HCT116 (cell line): Measurements from ENCODE around the gene MED10. TPM values are rescaled to one million over a fixed set of nuclear protein-coding genes. Genes with fewer than 3 reads are reported as not detected.

Experiments
- ATAC-seq: fragments of 200-7000 bp; cut with Tn5 transposase; 2 replicates; pipeline ENCODE4 v1.9.1; 2020; ENCODE audit warnings: mild to moderate bottlenecking, moderate library complexity
- BruUV-seq: library from RNA; stranded (reverse); fragments of 400-500 nt; replicated peaks from 2 replicates; lab custom pipeline; 2021; lab: Mats Ljungman, UMichigan
- CTCF ChIA-PET: fragments of 300-600 bp; sonication (Branson Sonifier 250); formaldehyde crosslinking; loops from one replicate; lab custom pipeline; 2021; ENCODE audit warnings: antibody characterized with exemption; lab: Charles Lee
- POLR2A ChIA-PET: fragments of 300-600, 350-600 bp; sonication (Branson Sonifier 250); formaldehyde crosslinking; loops from one replicate; lab custom pipeline; 2021; ENCODE audit warnings: antibody characterized with exemption; lab: Charles Lee
- RAD21 ChIA-PET, 2 experiments: fragments of 300-600 bp; sonication (Branson Sonifier 250); formaldehyde crosslinking; loops; one replicate each; lab custom pipeline; 2023; ENCODE audit warnings: low total read pairs in 2 of 2; ENCODE audit not compliant: uncharacterized antibody in 2 of 2, unreplicated experiment in 2 of 2, low non-redundant PET in 1 of 2; lab: Charles Lee
- DNase-seq: peaks from one replicate; pipeline ENCODE4 v3.0.0-alpha.2; 2010; ENCODE audit warnings: low read depth, low spot score
- H2AFZ ChIP-seq: fragments of 200-600 bp; shearing (Covaris generic), sonication (generic); 2 replicates; pipeline ENCODE4 v1.6.1; 2017; ENCODE audit warnings: low read depth, mixed run types, mixed read lengths, antibody characterized with exemption, low read length; ENCODE audit not compliant: poor library complexity, severe bottlenecking
- H3K27ac ChIP-seq: 2 replicates; pipeline ENCODE4 v1.5.1; 2012; ENCODE audit warnings: low read depth, low read length
- H3K27me3 ChIP-seq: fragments of 200-600 bp; sonication (generic); 2 replicates; pipeline ENCODE4 v1.6.1; 2016; ENCODE audit warnings: mixed run types, low read length, mixed read lengths; ENCODE audit not compliant: insufficient read depth
- H3K36me3 ChIP-seq, 2 experiments: fragments of 200-500 bp in 1 of 2; fragments of 200-600 bp in 1 of 2; sonication (Bioruptor generic) in 1 of 2; sonication (generic) in 1 of 2; 2 replicates each; pipeline versions ENCODE4 v1.5.1 to v1.6.1; 2014 to 2016; ENCODE audit warnings: low read length in 2 of 2, inconsistent platforms in 1 of 2, mixed read lengths in 1 of 2, mixed run types in 1 of 2; ENCODE audit not compliant: insufficient read depth in 2 of 2, control insufficient read depth in 1 of 2
- H3K4me1 ChIP-seq, 2 experiments: fragments of 200-600 bp in 1 of 2; sonication (generic) in 1 of 2; 2 replicates each; pipeline versions ENCODE4 v1.5.1 to v1.6.1; 2012 to 2017; ENCODE audit warnings: low read length in 2 of 2, inconsistent platforms in 1 of 2, mild to moderate bottlenecking in 1 of 2, mixed read lengths in 1 of 2, mixed run types in 1 of 2, moderate library complexity in 1 of 2; ENCODE audit not compliant: insufficient read depth in 2 of 2, control insufficient read depth in 1 of 2
- H3K4me2 ChIP-seq: fragments of 200-600 bp; sonication (generic); 2 replicates; pipeline ENCODE4 v1.6.1; 2017; ENCODE audit warnings: mixed run types, low read length, mixed read lengths
- H3K4me3 ChIP-seq, 2 experiments: fragments of 200-600 bp in 1 of 2; sonication (generic) in 1 of 2; replicated peaks in 1 of 2; 2 replicates each; pipeline ENCODE4 v1.5.1; 2011 to 2016; ENCODE audit warnings: low read length in 2 of 2, control low read depth in 1 of 2, low read depth in 1 of 2, mild to moderate bottlenecking in 1 of 2, mixed read lengths in 1 of 2, mixed run types in 1 of 2
- H3K79me2 ChIP-seq: fragments of 200-600 bp; sonication (generic); 2 replicates; pipeline ENCODE4 v1.6.1; 2017; ENCODE audit warnings: mild to moderate bottlenecking, mixed run types, low read length, moderate library complexity, mixed read lengths; ENCODE audit not compliant: insufficient read depth
- H3K9ac ChIP-seq: fragments of 200-600 bp; sonication (generic); 2 replicates; pipeline ENCODE4 v1.6.1; 2016; ENCODE audit warnings: low read length, mixed read lengths
- H3K9me2 ChIP-seq: fragments of 200-600 bp; sonication (generic), shearing (Covaris generic); 2 replicates; pipeline ENCODE4 v1.6.1; 2017; ENCODE audit warnings: mixed run types, mild to moderate bottlenecking, moderate library complexity; ENCODE audit not compliant: insufficient read depth
- H3K9me3 ChIP-seq, 2 experiments: fragments of 200-500 bp in 1 of 2; fragments of 200-600 bp in 1 of 2; sonication (Bioruptor generic) in 1 of 2; sonication (generic) in 1 of 2; 2 replicates each; pipeline ENCODE4 v1.6.1; 2014 to 2017; ENCODE audit warnings: low read length in 2 of 2, mixed read lengths in 2 of 2, inconsistent platforms in 1 of 2, low read depth in 1 of 2, mild to moderate bottlenecking in 1 of 2, mixed run types in 1 of 2, moderate library complexity in 1 of 2; ENCODE audit not compliant: control insufficient read depth in 1 of 2, insufficient read depth in 1 of 2
- H4K20me1 ChIP-seq: fragments of 200-600 bp; sonication (generic), shearing (Covaris generic); 2 replicates; pipeline ENCODE4 v1.6.1; 2017; ENCODE audit warnings: mixed run types, mild to moderate bottlenecking, moderate library complexity; ENCODE audit not compliant: insufficient read depth
- CBX3 ChIP-seq: IDR thresholded peaks from 2 replicates; pipeline ENCODE4 v1.6.1; 2012; ENCODE audit warnings: low read depth
- CTCF ChIP-seq, 3 experiments: fragments of 200-600 bp in 1 of 3; sonication (generic) in 1 of 3; IDR thresholded peaks in 2 of 3; conservative IDR thresholded peaks in 1 of 3; 2 replicates each; pipeline ENCODE4 v1.5.1; 2012 to 2017; ENCODE audit warnings: low read depth in 2 of 3, low read length in 2 of 3, antibody characterized with exemption in 1 of 3, borderline replicate concordance in 1 of 3, control low read depth in 1 of 3, mild to moderate bottlenecking in 1 of 3, mixed read lengths in 1 of 3, mixed run types in 1 of 3, moderate library complexity in 1 of 3; ENCODE audit not compliant: insufficient read depth in 1 of 3
- EGR1 ChIP-seq: IDR thresholded peaks from 2 replicates; pipeline ENCODE4 v1.6.1; 2012; ENCODE audit warnings: low read depth
- ELF1 ChIP-seq: IDR thresholded peaks from 2 replicates; pipeline ENCODE4 v1.6.1; 2012; ENCODE audit warnings: low read depth, borderline replicate concordance
- JUND ChIP-seq: IDR thresholded peaks from 2 replicates; pipeline ENCODE4 v1.6.1; 2012
- SP1 ChIP-seq: IDR thresholded peaks from 2 replicates; pipeline ENCODE4 v1.6.1; 2012; ENCODE audit warnings: low read depth
- SRF ChIP-seq: IDR thresholded peaks from 2 replicates; pipeline ENCODE4 v1.6.1; 2012; ENCODE audit warnings: low read depth
- ZNF274 ChIP-seq: fragments of 200-500 bp; sonication (Bioruptor generic); IDR thresholded peaks from 2 replicates; pipeline ENCODE4 v1.6.1; 2014; ENCODE audit warnings: mild to moderate bottlenecking, low read depth, low read length, inconsistent platforms
- intact Hi-C: fragments of 100-400 bp; cut with micrococcal nuclease; formaldehyde crosslinking; loops from 2 replicates; pipeline ENCODE4 v1.10.0; 2022
- total RNA-seq: library from RNA; stranded (reverse); gene quantifications from one replicate; pipeline ENCODE4 v1.2.1, GENCODE V29; 2021; ENCODE audit not compliant: unreplicated experiment
- TF ChIP-seq, protein P1 (sequence below): IDR thresholded peaks from 2 replicates; pipeline ENCODE4 v1.6.1; 2012

The MED10 gene
- total RNA-seq, 1 experiment from 2014 or later: 35.0 TPM

DNA sequence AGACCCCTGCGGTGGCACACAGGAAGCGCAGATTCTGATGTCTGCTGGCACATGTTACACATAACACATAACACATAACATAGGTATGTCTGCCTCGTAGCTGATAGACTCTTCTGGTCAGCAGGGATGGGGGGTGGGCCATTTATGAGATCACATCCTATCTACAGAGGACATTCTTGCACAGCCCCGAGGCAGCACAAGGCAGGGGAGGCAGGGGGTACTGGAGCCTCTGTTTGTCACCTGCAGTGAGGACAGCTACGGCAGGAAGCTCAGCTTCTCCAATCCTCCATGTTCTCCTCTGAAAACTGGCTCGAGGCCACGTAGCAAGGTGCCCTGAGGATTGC lies 16.7 kb upstream of the MED10 start:
- BruUV-seq: no TSS peak
- ChIA-PET CTCF (no interaction called here), POLR2A (no interaction called here), RAD21 (no interaction called here)
- H3K4me3 ChIP-seq: no peak overlapping the region
- H3K27me3 ChIP-seq: peaks cover 54% of the 10 kb centered on the region
- DNase-seq (no peak), ATAC-seq (no peak)
- TF ChIP-seq CBX3 (no peak), JUND (no peak), SRF (no peak), SP1 (no peak), ELF1 (no peak), EGR1 (no peak), CTCF (IDR thresholded peaks at IDR 0.05 in 2 of 3, conservative IDR thresholded peaks at IDR 0.05 in 1 of 3; ENCODE audit: borderline replicate concordance in 1 of 3, insufficient read depth in 1 of 3, low read depth in 2 of 3, low read length in 2 of 3) (no peak)
- TF ChIP-seq, protein P1, sequence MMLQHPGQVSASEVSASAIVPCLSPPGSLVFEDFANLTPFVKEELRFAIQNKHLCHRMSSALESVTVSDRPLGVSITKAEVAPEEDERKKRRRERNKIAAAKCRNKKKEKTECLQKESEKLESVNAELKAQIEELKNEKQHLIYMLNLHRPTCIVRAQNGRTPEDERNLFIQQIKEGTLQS: no peak
- H3K9ac ChIP-seq: no peak overlapping the region
- H3K4me1 ChIP-seq: peaks cover 0 to 2% of the 10 kb centered on the region in 2 experiments; a peak in 1 of 4 replicates
- H3K9me3 ChIP-seq: no peaks in the 10 kb centered on the region
- H3K27ac ChIP-seq: no peak overlapping the region
- no peaks in the 10 kb centered on the region for H3K9me2 ChIP-seq
- no peak overlapping the region for H2AFZ ChIP-seq
- no peak overlapping the region for H3K4me2 ChIP-seq
- H3K79me2 ChIP-seq: no peaks in the 10 kb centered on the region
- intact Hi-C loops: no loop called here
- H4K20me1 ChIP-seq: no peaks in the 10 kb centered on the region
- H3K36me3 ChIP-seq: no peaks in the 10 kb centered on the region

GRCh38 chr5:6394429-6395101 lies 16.2 kb upstream of the MED10 start:
- no peak overlapping the region for H3K27ac ChIP-seq
- peaks cover 55% of the 10 kb centered on the region for H3K27me3 ChIP-seq
- no peaks in the 10 kb centered on the region for H3K79me2 ChIP-seq
- H3K4me3 ChIP-seq: no peak overlapping the region
- DNase-seq: no peak
- no peaks in the 10 kb centered on the region for H3K4me1 ChIP-seq
- H2AFZ ChIP-seq: no peak overlapping the region
- no peaks in the 10 kb centered on the region for H3K9me3 ChIP-seq
- CTCF ChIA-PET: no interaction called here
- H3K36me3 ChIP-seq: no peaks in the 10 kb centered on the region
- RAD21 ChIA-PET: no interaction called here
- POLR2A ChIA-PET: no interaction called here
- intact Hi-C loops: no loop called here
- no peaks in the 10 kb centered on the region for H3K9me2 ChIP-seq
- H3K4me2 ChIP-seq: no peak overlapping the region
- no peak for TF ChIP-seq ZNF274
- TF ChIP-seq, all 23 proteins: peak for 0
- Histone ChIP-seq H4K20me1 (no peaks in the 10 kb centered on the region), H3K9ac (no peak overlapping the region)
- no peak for ATAC-seq
- BruUV-seq: no TSS peak
